ENCODE data around the gene LRCH3. TPM values are rescaled to one million over a fixed set of nuclear protein-coding genes. Genes with fewer than 3 reads are reported as not detected.

LRCH3 gene
- total RNA-seq, 1 donor from 2014 or later = 42.1 TPM

- H3K36me3 ChIP-seq (ENCODE audit: insufficient read depth, low read length) = no peaks in the 10 kb centered on the region
- Mint-ChIP-seq H3K27ac (ENCODE audit: unreplicated experiment) (no peak overlapping the region), H3K9me3 (ENCODE audit: unreplicated experiment) (no peaks in the 10 kb centered on the region), H3K27me3 (ENCODE audit: low read depth, unreplicated experiment) (no peaks in the 10 kb centered on the region), H3K4me1 (ENCODE audit: low read depth, unreplicated experiment) (peaks cover 7% of the 10 kb centered on the region), H3K36me3 (ENCODE audit: low read depth, unreplicated experiment) (no peaks in the 10 kb centered on the region), H3K4me3 (ENCODE audit: unreplicated experiment) (no peak overlapping the region)
- H3K4me3 ChIP-seq (ENCODE audit: insufficient read depth, low read depth, low read length) = no peak overlapping the region
- DNase-seq (ENCODE audit: low read depth) (peak; percentile 29), FAIRE-seq (no peak)
- H3K4me1 ChIP-seq (ENCODE audit: insufficient read depth, low read length) = peaks cover 10% of the 10 kb centered on the region
- no peaks in the 10 kb centered on the region for H3K27me3 ChIP-seq (ENCODE audit: insufficient read depth, low read length)
- H3K4me2 ChIP-seq (ENCODE audit: low read length) = no peak overlapping the region
- no peaks in the 10 kb centered on the region for H3K9me3 ChIP-seq (ENCODE audit: insufficient read depth, low read depth, low read length)
- H2AFZ ChIP-seq (ENCODE audit: low read depth, low read length) = no peak overlapping the region
- H3K79me2 ChIP-seq (ENCODE audit: insufficient read depth, low read length) = peaks cover 89% of the 10 kb centered on the region
- no peak overlapping the region for H3K27ac ChIP-seq (ENCODE audit: low read depth, low read length)
- H4K20me1 ChIP-seq (ENCODE audit: insufficient read depth, low read length) = peaks cover 74% of the 10 kb centered on the region
- TF ChIP-seq CTCF (IDR thresholded peaks at IDR 0.05; ENCODE audit: insufficient read depth, low read depth, low read length) = no peak
- no peak for TF ChIP-seq EZH2 (IDR thresholded peaks at IDR 0.05; ENCODE audit: insufficient read depth, low read length)
- H3K9ac ChIP-seq (ENCODE audit: low read length) = no peak overlapping the region
Observed at GRCh38 chr3:197795200-197795599, 4.1 kb downstream of the LRCH3 start.

GRCh38 chr3:197796087-197796486 is 5.0 kb downstream of the LRCH3 start:
- Histone ChIP-seq H3K27me3 (ENCODE audit: insufficient read depth, low read length) (no peaks in the 10 kb centered on the region), H2AFZ (ENCODE audit: low read depth, low read length) (no peak overlapping the region), H3K9ac (ENCODE audit: low read length) (no peak overlapping the region), H3K4me1 (ENCODE audit: insufficient read depth, low read length) (peaks cover 10% of the 10 kb centered on the region), H3K4me3 (ENCODE audit: insufficient read depth, low read depth, low read length) (no peak overlapping the region), H4K20me1 (ENCODE audit: insufficient read depth, low read length) (peaks cover 83% of the 10 kb centered on the region), H3K79me2 (ENCODE audit: insufficient read depth, low read length) (peaks cover 96% of the 10 kb centered on the region), H3K36me3 (ENCODE audit: insufficient read depth, low read length) (no peaks in the 10 kb centered on the region), H3K9me3 (ENCODE audit: insufficient read depth, low read depth, low read length) (no peaks in the 10 kb centered on the region), H3K4me2 (ENCODE audit: low read length) (no peak overlapping the region), H3K27ac (ENCODE audit: low read depth, low read length) (no peak overlapping the region)
- Mint-ChIP-seq H3K36me3 (ENCODE audit: low read depth, unreplicated experiment) (no peaks in the 10 kb centered on the region), H3K4me1 (ENCODE audit: low read depth, unreplicated experiment) (peaks cover 7% of the 10 kb centered on the region), H3K27ac (ENCODE audit: unreplicated experiment) (peak overlapping the region; percentile 8), H3K9me3 (ENCODE audit: unreplicated experiment) (no peaks in the 10 kb centered on the region), H3K4me3 (ENCODE audit: unreplicated experiment) (no peak overlapping the region), H3K27me3 (ENCODE audit: low read depth, unreplicated experiment) (no peaks in the 10 kb centered on the region)
- TF ChIP-seq EZH2 (IDR thresholded peaks at IDR 0.05; ENCODE audit: insufficient read depth, low read length) = no peak
- TF ChIP-seq CTCF (IDR thresholded peaks at IDR 0.05; ENCODE audit: insufficient read depth, low read depth, low read length) = no peak
- DNase-seq (ENCODE audit: low read depth) (no peak), FAIRE-seq (no peak)

GRCh38 chr3:197798863-197799262 is 7.8 kb downstream of the LRCH3 start:
- no peak for TF ChIP-seq EZH2 (IDR thresholded peaks at IDR 0.05; ENCODE audit: insufficient read depth, low read length)
- TF ChIP-seq CTCF (IDR thresholded peaks at IDR 0.05; ENCODE audit: insufficient read depth, low read depth, low read length) = no peak
- no peak overlapping the region for H3K4me3 ChIP-seq (ENCODE audit: insufficient read depth, low read depth, low read length)
- Mint-ChIP-seq H3K4me1 (ENCODE audit: low read depth, unreplicated experiment) (peaks cover 11% of the 10 kb centered on the region), H3K4me3 (ENCODE audit: unreplicated experiment) (no peak overlapping the region), H3K9me3 (ENCODE audit: unreplicated experiment) (peaks cover 2% of the 10 kb centered on the region), H3K36me3 (ENCODE audit: low read depth, unreplicated experiment) (peaks cover 1% of the 10 kb centered on the region), H3K27ac (ENCODE audit: unreplicated experiment) (no peak overlapping the region), H3K27me3 (ENCODE audit: low read depth, unreplicated experiment) (no peaks in the 10 kb centered on the region)
- H4K20me1 ChIP-seq (ENCODE audit: insufficient read depth, low read length) = peaks cover 96% of the 10 kb centered on the region
- no peaks in the 10 kb centered on the region for H3K9me3 ChIP-seq (ENCODE audit: insufficient read depth, low read depth, low read length)
- no peak overlapping the region for H3K9ac ChIP-seq (ENCODE audit: low read length)
- no peaks in the 10 kb centered on the region for H3K36me3 ChIP-seq (ENCODE audit: insufficient read depth, low read length)
- FAIRE-seq (no peak), DNase-seq (ENCODE audit: low read depth) (no peak)
- H3K4me2 ChIP-seq (ENCODE audit: low read length) = peak overlapping the region; percentile 42
- no peak overlapping the region for H3K27ac ChIP-seq (ENCODE audit: low read depth, low read length)
- H3K4me1 ChIP-seq (ENCODE audit: insufficient read depth, low read length) = peaks cover 5% of the 10 kb centered on the region
- H3K27me3 ChIP-seq (ENCODE audit: insufficient read depth, low read length) = no peaks in the 10 kb centered on the region
- no peak overlapping the region for H2AFZ ChIP-seq (ENCODE audit: low read depth, low read length)
- H3K79me2 ChIP-seq (ENCODE audit: insufficient read depth, low read length) = peaks cover 97% of the 10 kb centered on the region
